Naive thymus-derived CD4-positive, alpha-beta T cell (primary cell): ENCODE measurements around the gene C18orf54. TPM values are rescaled to one million over a fixed set of nuclear protein-coding genes. Genes with fewer than 3 reads are reported as not detected.
"Not testable (repeated sequence)": the region's sequence is repeated elsewhere in the genome, so short reads cannot be mapped to it uniquely, and the experiment has no call there.

Source experiments
- ATAC-seq: fragments of 150-1000 bp; cut with Tn5 transposase; 2 replicates; pipeline ENCODE4 v1.10.0; 2021; ENCODE audit warnings: mild to moderate bottlenecking, moderate library complexity
- CTCF ChIA-PET: fragments of 350-600 bp; sonication (Branson Sonifier 250); formaldehyde crosslinking; loops from one replicate; lab custom pipeline; 2021; ENCODE audit warnings: antibody characterized with exemption; lab: Charles Lee
- POLR2A ChIA-PET: fragments of 350-600 bp; sonication (Branson Sonifier 250); formaldehyde crosslinking; loops from one replicate; lab custom pipeline; 2021; ENCODE audit warnings: antibody characterized with exemption, inconsistent platforms; lab: Charles Lee
- DNase-seq, 9 donors: peaks; one replicate each; pipeline versions ENCODE4 v3.0.0 to v3.0.0-alpha.2; 2020 to 2022; ENCODE audit warnings: mixed read lengths in 1 of 9
- H3K27ac ChIP-seq: one replicate; pipeline ENCODE4 v1.7.0; 2013; ENCODE audit warnings: mild to moderate bottlenecking, low read depth, low read length, moderate library complexity
- H3K27me3 ChIP-seq, 2 donors: one replicate each; pipeline ENCODE4 v1.7.0; 2013; ENCODE audit warnings: low read length in 2 of 2, mild to moderate bottlenecking in 2 of 2, moderate library complexity in 2 of 2; ENCODE audit not compliant: control insufficient read depth in 2 of 2, insufficient read depth in 2 of 2
- H3K36me3 ChIP-seq, 3 experiments: 1 replicate in 2 of 3; 2 replicates in 1 of 3; pipeline ENCODE4 v1.7.0; 2013; ENCODE audit warnings: low read length in 3 of 3, mild to moderate bottlenecking in 3 of 3, moderate library complexity in 1 of 3; ENCODE audit not compliant: insufficient read depth in 3 of 3, control insufficient read depth in 2 of 3
- H3K4me1 ChIP-seq, 2 donors: one replicate each; pipeline ENCODE4 v1.7.0; 2013; ENCODE audit warnings: low read length in 2 of 2, mild to moderate bottlenecking in 2 of 2, moderate library complexity in 1 of 2; ENCODE audit not compliant: control insufficient read depth in 2 of 2, insufficient read depth in 2 of 2
- H3K4me3 ChIP-seq: 2 replicates; pipeline ENCODE4 v1.7.0; 2013; ENCODE audit warnings: mild to moderate bottlenecking, low read length
- H3K9me3 ChIP-seq, 3 experiments: 1 replicate in 2 of 3; 2 replicates in 1 of 3; pipeline ENCODE4 v1.7.0; 2013; ENCODE audit warnings: low read length in 3 of 3; ENCODE audit not compliant: control insufficient read depth in 2 of 3
- H3K27ac Mint-ChIP-seq, 9 donors: one replicate each; pipeline ENCODE4 v1.8.0; 2020 to 2022; ENCODE audit warnings: mixed read lengths in 9 of 9, mild to moderate bottlenecking in 8 of 9, moderate library complexity in 5 of 9, inconsistent platforms in 2 of 9
- H3K27me3 Mint-ChIP-seq, 5 donors: one replicate each; pipeline ENCODE4 v1.8.0; 2021 to 2022; ENCODE audit warnings: mixed read lengths in 5 of 5, mild to moderate bottlenecking in 1 of 5
- H3K36me3 Mint-ChIP-seq, 5 donors: one replicate each; pipeline ENCODE4 v1.8.0; 2020 to 2022; ENCODE audit warnings: mixed read lengths in 5 of 5, mild to moderate bottlenecking in 3 of 5, inconsistent platforms in 1 of 5
- H3K4me1 Mint-ChIP-seq, 7 donors: one replicate each; pipeline ENCODE4 v1.8.0; 2020 to 2022; ENCODE audit warnings: mixed read lengths in 7 of 7, mild to moderate bottlenecking in 3 of 7, inconsistent platforms in 1 of 7
- H3K4me3 Mint-ChIP-seq, 10 donors: one replicate each; pipeline ENCODE4 v1.8.0; 2020 to 2022; ENCODE audit warnings: mild to moderate bottlenecking in 10 of 10, mixed read lengths in 10 of 10, moderate library complexity in 6 of 10, inconsistent platforms in 2 of 10
- H3K9me3 Mint-ChIP-seq, 11 donors: one replicate each; pipeline ENCODE4 v1.8.0; 2020 to 2022; ENCODE audit warnings: mixed read lengths in 11 of 11, mild to moderate bottlenecking in 4 of 11, inconsistent platforms in 1 of 11, moderate library complexity in 1 of 11
- intact Hi-C, 2 donors: fragments of 100-400 bp; cut with micrococcal nuclease; formaldehyde crosslinking; loops; one replicate each; pipeline ENCODE4 v1.15.1; 2023
- polyA plus RNA-seq, 2 donors: library from polyadenylated mRNA; unstranded; fragments of 300-500 nt; fragmentation: Illumina TruSeq; gene quantifications; one replicate each; pipeline ENCODE4 v1.2.3, GENCODE V29; 2021
- total RNA-seq, 6 experiments: library from RNA in 5 of 6; stranded (reverse) in 5 of 6; gene quantifications; 1 replicate in 5 of 6; 2 replicates in 1 of 6; pipeline ENCODE4 v1.2.3 and lab custom pipeline; 2021 to 2026

C18orf54 gene
- total and polyA plus RNA-seq, 7 experiments from 2014 or later, result 0.44 to 8.3 (median 0.91) TPM

- POLR2A ChIA-PET, result no interaction called here
- Mint-ChIP-seq H3K4me3 (no peak overlapping the region), H3K9me3 (peaks cover 0 to 8% (median 0%) of the 10 kb centered on the region in 11 donors), H3K36me3 (peaks cover 0 to 15% (median 3%) of the 10 kb centered on the region in 5 donors), H3K27ac (no peak overlapping the region), H3K4me1 (peaks cover 0 to 3% (median 0%) of the 10 kb centered on the region in 7 donors), H3K27me3 (peaks cover 0 to 6% (median 0%) of the 10 kb centered on the region in 5 donors)
- Histone ChIP-seq H3K27ac (no peak overlapping the region), H3K36me3 (no peaks in the 10 kb centered on the region), H3K27me3 (no peaks in the 10 kb centered on the region), H3K9me3 (no peaks in the 10 kb centered on the region), H3K4me3 (no peak overlapping the region), H3K4me1 (no peaks in the 10 kb centered on the region)
- ATAC-seq, result no peak
- intact Hi-C loops, result no loop called here
- no peak for DNase-seq
- CTCF ChIA-PET, result interaction anchor here (1.0 kb wide), 1 partner anchor 10 kb away, joined by 4 read pairs; no protein-coding TSS in a partner anchor
Measured at GRCh38 chr18:54382733-54383252, 25.1 kb downstream of the C18orf54 start.

GRCh38 chr18:54386043-54386442 is 28.3 kb downstream of the C18orf54 start:
- peaks cover 0 to 8% (median 2%) of the 10 kb centered on the region in 11 donors for H3K9me3 Mint-ChIP-seq
- peaks cover 0 to 13% (median 3%) of the 10 kb centered on the region in 5 donors for H3K36me3 Mint-ChIP-seq
- no peak overlapping the region for H3K4me3 Mint-ChIP-seq
- peaks cover 2 to 23% (median 17%) of the 10 kb centered on the region in 5 donors for H3K27me3 Mint-ChIP-seq
- Histone ChIP-seq H3K4me3 (no peak overlapping the region), H3K27ac (no peak overlapping the region), H3K36me3 (no peaks in the 10 kb centered on the region), H3K9me3 (no peaks in the 10 kb centered on the region), H3K4me1 (no peaks in the 10 kb centered on the region), H3K27me3 (no peaks in the 10 kb centered on the region)
- POLR2A ChIA-PET, result no interaction called here
- CTCF ChIA-PET, result no interaction called here
- ATAC-seq (no peak), DNase-seq (no peak)
- H3K4me1 Mint-ChIP-seq, result peaks cover 0 to 31% (median 0%) of the 10 kb centered on the region in 7 donors
- intact Hi-C loops, result no loop called here
- no peak overlapping the region for H3K27ac Mint-ChIP-seq

GRCh38 chr18:54386800-54387495 is 29.2 kb downstream of the C18orf54 start:
- intact Hi-C loops, DNase-seq, H3K9me3 ChIP-seq, H3K4me3 ChIP-seq, H3K36me3 ChIP-seq, H3K4me1 ChIP-seq, H3K27ac ChIP-seq, H3K27me3 ChIP-seq, ATAC-seq, CTCF ChIA-PET, H3K4me3 Mint-ChIP-seq, POLR2A ChIA-PET, H3K9me3 Mint-ChIP-seq, H3K36me3 Mint-ChIP-seq: not testable (repeated sequence)
- H3K27me3 Mint-ChIP-seq, result peaks cover 2 to 26% (median 17%) of the 10 kb centered on the region in 5 donors
- peak overlapping the region in 1 of 9 donors; percentile 59 for H3K27ac Mint-ChIP-seq
- H3K4me1 Mint-ChIP-seq, result peaks cover 0 to 34% (median 0%) of the 10 kb centered on the region in 7 donors

- no peak for DNase-seq
- no peak overlapping the region for H3K27ac ChIP-seq
- no peaks in the 10 kb centered on the region for H3K9me3 ChIP-seq
- H3K36me3 ChIP-seq, result no peaks in the 10 kb centered on the region
- ChIA-PET POLR2A (no interaction called here), CTCF (no interaction called here)
- no peak for ATAC-seq
- no peak overlapping the region for H3K4me3 Mint-ChIP-seq
- H3K4me1 Mint-ChIP-seq, result peaks cover 0 to 38% (median 0%) of the 10 kb centered on the region in 7 donors
- intact Hi-C loops, result loop anchor here in 1 of 2 donors (1.0 kb wide), 1 partner anchor 164 kb away; no protein-coding TSS in a partner anchor
- no peak overlapping the region for H3K27ac Mint-ChIP-seq
- H3K27me3 Mint-ChIP-seq, result peaks cover 5 to 29% (median 17%) of the 10 kb centered on the region in 5 donors
- no peak overlapping the region for H3K4me3 ChIP-seq
- no peaks in the 10 kb centered on the region for H3K4me1 ChIP-seq
- H3K27me3 ChIP-seq, result no peaks in the 10 kb centered on the region
- peaks cover 0 to 5% (median 0%) of the 10 kb centered on the region in 5 donors for H3K36me3 Mint-ChIP-seq
- H3K9me3 Mint-ChIP-seq, result peaks cover 0 to 8% (median 2%) of the 10 kb centered on the region in 11 donors
Measured at GRCh38 chr18:54387631-54388030, 29.9 kb downstream of the C18orf54 start.

- H3K27ac ChIP-seq, result no peak overlapping the region
- DNase-seq (peak in 1 of 9 donors; percentile 28), ATAC-seq (peak; percentile 80)
- Mint-ChIP-seq H3K9me3 (peaks cover 0 to 8% (median 2%) of the 10 kb centered on the region in 11 donors), H3K4me3 (peak overlapping the region in 1 of 10 donors; percentile 2), H3K27ac (peak overlapping the region in 1 of 9 donors; percentile 1), H3K4me1 (peaks cover 0 to 39% (median 0%) of the 10 kb centered on the region in 7 donors), H3K27me3 (peaks cover 6 to 29% (median 17%) of the 10 kb centered on the region in 5 donors), H3K36me3 (peaks cover 0 to 4% (median 0%) of the 10 kb centered on the region in 5 donors)
- intact Hi-C loops, result loop anchor here in 1 of 2 donors (1.0 kb wide), 1 partner anchor 165 kb away; no protein-coding TSS in a partner anchor
- H3K4me3 ChIP-seq, result no peak overlapping the region
- H3K9me3 ChIP-seq, result no peaks in the 10 kb centered on the region
- H3K4me1 ChIP-seq, result no peaks in the 10 kb centered on the region
- ChIA-PET POLR2A (no interaction called here), CTCF (no interaction called here)
- no peaks in the 10 kb centered on the region for H3K27me3 ChIP-seq
- no peaks in the 10 kb centered on the region for H3K36me3 ChIP-seq
Measured at GRCh38 chr18:54388203-54389142, 30.8 kb downstream of the C18orf54 start.

GRCh38 chr18:54389143-54389505 is 31.4 kb downstream of the C18orf54 start:
- Mint-ChIP-seq H3K4me3 (peak overlapping the region in 1 of 10 donors; percentile 2), H3K27me3 (peaks cover 6 to 29% (median 17%) of the 10 kb centered on the region in 5 donors), H3K9me3 (peaks cover 0 to 8% (median 2%) of the 10 kb centered on the region in 11 donors), H3K36me3 (peaks cover 0 to 4% (median 0%) of the 10 kb centered on the region in 5 donors), H3K4me1 (peaks cover 0 to 39% (median 0%) of the 10 kb centered on the region in 7 donors), H3K27ac (peak overlapping the region in 1 of 9 donors; percentile 1)
- ChIA-PET CTCF (no interaction called here), POLR2A (no interaction called here)
- Histone ChIP-seq H3K27ac (no peak overlapping the region), H3K4me1 (no peaks in the 10 kb centered on the region), H3K27me3 (no peaks in the 10 kb centered on the region), H3K4me3 (no peak overlapping the region), H3K9me3 (no peaks in the 10 kb centered on the region), H3K36me3 (no peaks in the 10 kb centered on the region)
- intact Hi-C loops, result no loop called here
- no peak for ATAC-seq
- DNase-seq, result no peak
